Gastrocnemius medialis (tissue), 4 donors: Measurements from ENCODE around the gene CD46.

Experiments used
- POLR2A ChIP-seq, 2 donors: fragments of 450-650 bp; IDR thresholded peaks; one replicate each; pipeline ENCODE4 v1.6.1; 2017; ENCODE audit warnings: antibody characterized with exemption in 2 of 2, mild to moderate bottlenecking in 2 of 2, moderate library complexity in 2 of 2
- TF ChIP-seq, protein P1 (sequence below), 5 experiments: fragments of 450-650 bp in 3 of 5; fragments of 200-600 bp in 2 of 5; sonication (generic) in 2 of 5; IDR thresholded peaks in 4 of 5; conservative IDR thresholded peaks in 1 of 5; 1 replicate in 4 of 5; 2 replicates in 1 of 5; pipeline ENCODE4 v1.5.1; 2016 to 2019; ENCODE audit warnings: antibody characterized with exemption in 5 of 5, mild to moderate bottlenecking in 3 of 5, moderate library complexity in 3 of 5

DNA sequence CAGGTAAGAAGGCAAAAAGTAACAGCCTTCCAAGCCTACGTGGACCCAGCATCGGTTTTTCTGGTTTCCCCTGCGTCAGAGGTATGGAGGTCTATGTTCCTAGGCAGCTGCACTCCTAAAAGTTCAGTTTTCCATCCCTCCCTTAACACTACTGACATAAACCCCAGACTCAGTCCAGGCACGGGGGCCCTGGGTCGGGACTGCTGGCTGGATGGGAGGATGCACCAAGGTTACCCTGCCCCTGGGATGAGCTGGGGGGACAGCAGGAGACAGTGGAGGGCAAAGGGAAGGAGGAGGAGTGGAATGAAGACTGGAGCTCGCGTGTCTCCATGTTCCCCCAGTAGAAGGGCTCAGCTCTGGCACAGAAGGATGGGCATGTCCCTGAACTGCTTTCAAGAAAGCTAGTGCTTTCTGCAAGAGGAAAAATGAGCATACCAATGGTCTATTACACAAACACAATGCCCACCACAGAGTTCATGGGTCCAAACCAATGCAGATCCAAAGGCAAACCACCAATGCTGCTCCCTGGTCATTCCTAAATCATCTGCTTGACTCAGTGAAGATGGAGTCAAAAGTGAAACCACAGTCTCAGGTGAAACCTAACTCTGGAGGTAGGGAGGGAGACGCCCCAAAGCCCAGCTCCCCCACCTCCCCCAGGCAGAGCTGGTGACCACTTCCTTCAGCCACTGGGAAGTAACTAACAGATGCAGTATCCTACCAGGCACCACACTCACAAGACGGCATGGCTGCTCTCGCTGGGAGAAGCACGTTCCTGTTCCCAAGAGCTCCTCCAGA lies 54.9 kb downstream of the CD46 start:
- TF ChIP-seq, protein P1, sequence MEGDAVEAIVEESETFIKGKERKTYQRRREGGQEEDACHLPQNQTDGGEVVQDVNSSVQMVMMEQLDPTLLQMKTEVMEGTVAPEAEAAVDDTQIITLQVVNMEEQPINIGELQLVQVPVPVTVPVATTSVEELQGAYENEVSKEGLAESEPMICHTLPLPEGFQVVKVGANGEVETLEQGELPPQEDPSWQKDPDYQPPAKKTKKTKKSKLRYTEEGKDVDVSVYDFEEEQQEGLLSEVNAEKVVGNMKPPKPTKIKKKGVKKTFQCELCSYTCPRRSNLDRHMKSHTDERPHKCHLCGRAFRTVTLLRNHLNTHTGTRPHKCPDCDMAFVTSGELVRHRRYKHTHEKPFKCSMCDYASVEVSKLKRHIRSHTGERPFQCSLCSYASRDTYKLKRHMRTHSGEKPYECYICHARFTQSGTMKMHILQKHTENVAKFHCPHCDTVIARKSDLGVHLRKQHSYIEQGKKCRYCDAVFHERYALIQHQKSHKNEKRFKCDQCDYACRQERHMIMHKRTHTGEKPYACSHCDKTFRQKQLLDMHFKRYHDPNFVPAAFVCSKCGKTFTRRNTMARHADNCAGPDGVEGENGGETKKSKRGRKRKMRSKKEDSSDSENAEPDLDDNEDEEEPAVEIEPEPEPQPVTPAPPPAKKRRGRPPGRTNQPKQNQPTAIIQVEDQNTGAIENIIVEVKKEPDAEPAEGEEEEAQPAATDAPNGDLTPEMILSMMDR (IDR thresholded peaks at IDR 0.05 in 4 of 5, conservative IDR thresholded peaks at IDR 0.05 in 1 of 5) = no peak
- TF ChIP-seq POLR2A (IDR thresholded peaks at IDR 0.05) = peak in 1 of 2 donors; percentile 8
